Suppressor macrophage (primary cell): ENCODE data around the gene GNPDA2.
A peak's percentile ranks its signal among the peaks of the same experiment; 100 is the strongest.

Experiments
- DNase-seq, 4 experiments: peaks; one replicate each; pipeline ENCODE4 v3.0.0-alpha.2; 2020 to 2022

The GNPDA2 gene

GRCh38 chr4:44678094-44679041 lies 48.0 kb downstream of the GNPDA2 start, which contains the start of gene GUF1:
GUF1 (plus strand) TSS chr4:44678420; CDS start chr4:44678623, 203 bp downstream.
- DNase-seq = peak; percentile 95 to 96 (median 96)

GRCh38 chr4:44675366-44675765 lies 51.0 kb downstream of the GNPDA2 start:
- DNase-seq = no peak

GRCh38 chr4:44674471-44674870 lies 51.9 kb downstream of the GNPDA2 start:
- peak in 1 of 4 experiments; percentile 2 for DNase-seq

- no peak for DNase-seq
Measured at GRCh38 chr4:44671636-44672035, 54.7 kb downstream of the GNPDA2 start.

GRCh38 chr4:44670506-44671199 lies 55.7 kb downstream of the GNPDA2 start:
- DNase-seq = no peak

- no peak for DNase-seq
Measured at GRCh38 chr4:44668526-44668925, 57.8 kb downstream of the GNPDA2 start.

- no peak for DNase-seq
Measured at GRCh38 chr4:44663539-44664263, 62.7 kb downstream of the GNPDA2 start.

- DNase-seq = peak; percentile 46 to 71 (median 60)
Measured at GRCh38 chr4:44662623-44663005, 63.7 kb downstream of the GNPDA2 start.

GRCh38 chr4:44661940-44662622 lies 64.3 kb downstream of the GNPDA2 start:
- DNase-seq = no peak

- no peak for DNase-seq
Measured at GRCh38 chr4:44660396-44660795, 66.0 kb downstream of the GNPDA2 start.

- DNase-seq = no peak
Measured at GRCh38 chr4:44652002-44652401, 74.4 kb downstream of the GNPDA2 start.
